ENCODE results near the gene UMODL1. TPM values are rescaled to one million over a fixed set of nuclear protein-coding genes. Genes with fewer than 3 reads are reported as not detected.

The UMODL1 gene
- total RNA-seq, 1 donor: not detected

- DNase-seq (ENCODE audit: low read depth): no peak
- H3K4me3 ChIP-seq (ENCODE audit: low read depth, low read length): no peak overlapping the region
These were observed 84.1 kb downstream of the UMODL1 start for GRCh38 chr21:42155045-42155855.

GRCh38 chr21:42156690-42157605 lies 85.8 kb downstream of the UMODL1 start:
- no peak for TF ChIP-seq CTCF (IDR thresholded peaks at IDR 0.05; ENCODE audit: insufficient read depth, low read length)
- DNase-seq (ENCODE audit: low read depth): no peak
- no peak overlapping the region for H3K4me3 ChIP-seq (ENCODE audit: low read depth, low read length)

More at GRCh38 chr21:42155045-42155855, 84.1 kb downstream of the UMODL1 start:
- TF ChIP-seq CTCF (IDR thresholded peaks at IDR 0.05; ENCODE audit: insufficient read depth, low read length): no peak

GRCh38 chr21:42157606-42158310 lies 86.6 kb downstream of the UMODL1 start:
- TF ChIP-seq CTCF (IDR thresholded peaks at IDR 0.05; ENCODE audit: insufficient read depth, low read length): no peak
- no peak for DNase-seq (ENCODE audit: low read depth)
- no peak overlapping the region for H3K4me3 ChIP-seq (ENCODE audit: low read depth, low read length)

GRCh38 chr21:42158846-42159245 lies 87.7 kb downstream of the UMODL1 start:
- no peak for TF ChIP-seq CTCF (IDR thresholded peaks at IDR 0.05; ENCODE audit: insufficient read depth, low read length)
- DNase-seq (ENCODE audit: low read depth): no peak
- H3K4me3 ChIP-seq (ENCODE audit: low read depth, low read length): no peak overlapping the region

- no peak for DNase-seq (ENCODE audit: low read depth)
- TF ChIP-seq CTCF (IDR thresholded peaks at IDR 0.05; ENCODE audit: insufficient read depth, low read length): no peak
- H3K4me3 ChIP-seq (ENCODE audit: low read depth, low read length): no peak overlapping the region
These were observed 88.5 kb downstream of the UMODL1 start for GRCh38 chr21:42159560-42160110.

GRCh38 chr21:42160111-42160721 lies 89.1 kb downstream of the UMODL1 start:
- H3K4me3 ChIP-seq (ENCODE audit: low read depth, low read length): no peak overlapping the region
- TF ChIP-seq CTCF (IDR thresholded peaks at IDR 0.05; ENCODE audit: insufficient read depth, low read length): no peak
- DNase-seq (ENCODE audit: low read depth): no peak
